HG02981 (cell line): Measurements from ENCODE around the gene ARID3B.

Source experiments
- ATAC-seq: cut with Tn5 transposase; IDR thresholded peaks from one replicate; pipeline ENCODE4 v1.9.1; 2021; ENCODE audit warnings: mild to moderate bottlenecking, moderate library complexity; ENCODE audit not compliant: unreplicated experiment

ARID3B gene

DNA sequence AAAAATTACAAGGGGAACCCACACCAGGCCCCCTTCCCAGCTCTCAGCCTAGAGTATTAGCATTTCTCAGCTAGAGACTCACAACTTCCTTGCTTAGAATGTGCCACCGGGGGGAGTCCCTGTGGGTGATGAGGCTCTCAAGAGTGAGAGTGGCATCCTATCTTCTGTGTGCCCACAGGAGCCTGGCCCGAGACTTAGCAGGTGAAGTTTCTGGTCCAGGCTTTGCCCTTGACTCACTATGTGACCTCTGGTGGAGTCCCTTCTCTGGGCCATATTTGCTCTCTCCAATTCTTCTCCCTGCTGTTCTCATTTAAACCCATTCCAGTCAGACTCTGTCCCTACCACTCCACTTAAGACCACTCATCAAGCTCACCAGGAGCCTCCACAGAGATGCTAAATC, 92.8 kb downstream of the ARID3B start:
- ATAC-seq, result no peak

DNA sequence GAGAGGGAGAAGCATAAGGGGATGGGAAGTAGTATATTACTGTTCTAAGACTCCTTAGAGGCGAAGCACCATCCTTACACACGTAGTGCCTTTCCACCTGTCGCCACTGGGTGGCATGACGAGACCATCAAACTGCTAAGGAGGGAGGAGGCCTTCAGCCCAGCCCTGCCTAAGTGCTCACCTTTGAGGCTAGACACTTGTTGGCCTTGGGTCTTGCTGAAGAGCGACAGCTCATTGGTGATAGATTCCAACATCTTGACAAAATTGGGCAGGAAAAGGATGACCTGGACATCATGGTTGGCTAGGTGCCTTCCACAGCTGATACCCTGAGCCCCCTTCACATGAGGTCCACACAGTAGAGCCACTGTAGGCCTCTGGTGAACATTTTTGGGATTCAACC, 94.2 kb downstream of the ARID3B start:
- no peak for ATAC-seq

DNA sequence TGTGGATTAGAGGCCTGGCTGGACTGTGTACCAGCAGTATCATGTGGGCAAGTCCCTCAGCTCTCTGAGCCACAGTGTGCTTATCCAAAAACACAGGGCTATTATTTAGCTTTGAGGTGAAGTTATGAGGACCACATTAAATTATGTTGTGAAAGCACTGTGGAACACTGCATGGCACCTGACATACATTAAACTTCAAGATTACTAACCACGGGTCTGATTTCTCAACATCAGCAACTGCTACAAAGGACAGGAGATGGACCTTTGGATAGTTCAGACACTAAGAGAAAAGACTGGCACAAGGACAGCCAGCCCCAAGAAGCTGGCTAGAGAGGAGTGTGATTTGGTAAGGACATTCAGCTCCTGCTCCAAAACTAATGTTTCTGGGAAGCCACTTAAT, 96.0 kb downstream of the ARID3B start:
- no peak for ATAC-seq

DNA sequence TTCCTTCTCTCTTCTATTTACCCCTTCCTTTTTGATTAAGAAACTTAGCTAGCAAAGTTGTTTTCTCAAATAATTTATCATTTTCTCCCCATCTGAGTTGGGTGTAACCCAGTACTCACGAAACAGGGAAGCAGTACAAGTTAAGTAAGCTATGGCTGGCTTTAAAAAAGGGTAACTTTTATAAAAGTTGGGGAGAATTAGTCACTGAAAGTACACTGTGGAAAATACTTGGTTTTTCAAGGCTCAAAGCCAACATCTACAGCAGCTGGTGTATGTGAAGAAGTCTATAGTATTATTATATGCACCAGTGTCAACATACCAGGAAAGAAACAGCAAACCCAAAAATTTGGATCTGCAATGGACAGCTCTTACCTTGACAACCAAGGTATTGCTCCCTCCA, 100.1 kb downstream of the ARID3B start:
- ATAC-seq, result no peak

DNA sequence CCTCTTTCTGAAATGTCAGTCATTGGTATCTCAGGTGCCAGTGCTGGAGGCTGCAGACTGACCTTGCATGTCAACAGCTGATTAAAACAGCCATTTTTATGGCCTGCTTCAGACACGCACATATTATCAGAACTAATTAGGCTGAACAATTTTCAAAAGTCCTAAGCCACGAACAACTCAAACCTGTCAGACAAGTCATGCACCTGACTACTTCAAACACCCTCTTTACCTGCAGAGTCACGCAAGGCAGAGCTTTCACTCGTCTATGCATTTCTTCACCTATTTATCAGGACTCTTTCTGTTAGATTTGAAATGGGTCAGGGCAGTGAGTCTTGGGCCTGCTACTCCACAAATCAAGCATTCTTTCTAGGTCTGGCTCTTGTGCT, 101.3 kb downstream of the ARID3B start:
- ATAC-seq, result no peak

DNA sequence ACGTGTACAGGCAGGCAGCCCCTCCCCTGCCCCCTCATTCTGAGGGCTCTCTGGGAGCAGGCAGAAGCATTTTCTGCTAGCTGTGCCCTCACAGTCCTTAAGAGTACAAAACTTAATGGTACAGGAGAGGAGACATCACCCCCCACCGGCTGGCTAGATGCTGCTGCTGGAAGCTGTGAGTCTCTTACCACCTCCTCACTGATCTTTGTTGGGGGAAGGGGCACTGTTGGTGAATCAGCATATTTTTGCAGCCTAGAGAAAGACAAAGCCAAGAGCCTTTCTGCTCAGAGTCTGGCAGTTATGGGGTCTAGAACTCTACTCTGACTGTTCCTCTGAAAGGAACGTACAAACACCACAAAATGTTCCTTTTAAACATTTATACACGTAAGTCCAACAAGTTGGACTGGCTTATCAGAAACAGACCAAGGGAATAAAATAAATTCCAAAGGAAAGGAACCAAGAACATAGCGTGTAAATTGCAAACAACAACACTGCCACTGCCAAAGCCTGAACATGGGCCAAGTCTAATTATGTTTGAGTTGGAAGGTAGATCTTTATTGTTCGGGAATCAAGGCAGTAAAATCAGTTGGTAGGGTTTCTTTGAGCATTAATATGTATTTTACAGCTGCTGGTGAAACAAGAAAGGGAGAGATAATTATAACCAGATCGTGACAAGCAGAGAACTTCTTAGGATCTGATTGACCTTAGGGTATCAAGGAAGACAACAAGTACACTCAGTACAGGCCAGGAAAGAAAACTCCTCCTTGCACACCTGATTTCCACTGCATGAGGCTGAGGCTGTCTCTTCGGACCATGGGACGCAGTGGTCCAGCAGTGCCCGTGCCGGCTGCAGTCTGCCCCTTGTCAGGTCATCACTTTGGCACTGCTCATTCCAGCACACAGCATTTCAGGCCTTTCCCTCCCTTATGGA, 102.0 kb downstream of the ARID3B start:
- no peak for ATAC-seq

DNA sequence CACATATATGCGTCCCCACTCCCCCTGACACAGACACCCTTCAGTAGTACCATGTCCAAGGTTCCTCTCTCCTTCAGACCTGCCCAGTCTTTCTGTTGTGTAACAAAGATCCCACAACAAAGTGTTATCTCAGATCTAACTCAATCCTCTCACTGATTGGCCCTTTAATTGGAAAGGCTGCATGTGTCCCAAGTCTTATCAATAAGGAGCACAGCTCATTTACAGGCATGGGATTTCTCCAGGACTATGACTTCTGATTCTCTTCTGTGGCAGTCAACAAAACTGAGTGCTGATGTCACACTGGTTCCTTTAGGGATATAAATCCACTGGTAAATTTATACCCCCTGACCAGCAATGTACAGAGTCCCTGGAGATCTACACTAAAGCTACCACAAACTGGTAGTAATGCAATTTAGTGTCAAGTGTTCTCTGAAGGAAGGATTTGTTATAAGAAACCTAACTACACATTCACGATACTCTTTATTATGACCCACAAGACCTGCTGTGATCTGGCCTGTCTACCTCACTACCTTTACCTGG, 102.7 kb downstream of the ARID3B start:
- ATAC-seq, result no peak

DNA sequence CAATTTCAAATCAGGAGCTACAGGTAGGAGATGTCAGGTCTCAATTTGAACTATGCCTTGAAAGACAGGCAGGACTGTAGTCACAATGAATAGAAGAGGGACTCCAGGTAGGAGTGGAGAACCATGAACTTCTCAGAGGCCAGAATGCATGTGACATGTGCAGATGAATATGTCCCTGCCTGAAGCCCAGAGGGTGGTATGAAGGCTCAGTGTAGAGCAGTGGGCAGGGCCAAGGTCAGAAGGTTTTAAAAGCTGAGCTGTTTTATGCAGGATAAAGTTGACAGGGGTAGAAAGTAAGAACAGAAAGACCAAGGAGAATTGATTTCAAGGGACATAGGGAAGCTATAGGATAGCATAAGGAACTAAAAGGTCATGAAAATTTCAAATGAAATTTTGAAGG, 105.5 kb downstream of the ARID3B start:
- ATAC-seq, result no peak
